GM18526 (cell line): Measurements from ENCODE around the gene GPR151.

ENCODE experiments used
- POLR2A ChIP-seq: IDR thresholded peaks from 3 replicates; pipeline ENCODE4 v1.6.1; 2011; ENCODE audit not compliant: insufficient read length; ENCODE audit errors: extremely low read depth

The GPR151 gene

DNA sequence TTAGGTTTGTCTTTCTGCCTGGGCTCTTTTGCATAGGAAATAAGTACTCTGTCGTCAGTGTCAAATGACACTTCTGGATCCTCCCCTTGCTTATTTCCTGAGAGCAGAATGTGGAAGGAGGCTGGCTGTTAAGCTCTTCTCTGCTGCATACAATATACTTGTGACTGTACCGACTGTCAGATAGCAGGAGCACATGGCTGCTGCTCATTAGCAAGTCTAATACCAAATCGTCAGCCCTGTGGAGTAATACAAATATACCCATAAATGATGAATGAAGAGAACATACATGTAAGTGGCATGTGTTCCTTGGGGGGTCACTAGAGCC, at the start of gene GPR151:
Gene GPR151 (minus strand): TSS at position 40 of the 325 bp plus-strand sequence. CDS start 77 bp downstream, outside the sequence.
- TF ChIP-seq POLR2A = no peak

DNA sequence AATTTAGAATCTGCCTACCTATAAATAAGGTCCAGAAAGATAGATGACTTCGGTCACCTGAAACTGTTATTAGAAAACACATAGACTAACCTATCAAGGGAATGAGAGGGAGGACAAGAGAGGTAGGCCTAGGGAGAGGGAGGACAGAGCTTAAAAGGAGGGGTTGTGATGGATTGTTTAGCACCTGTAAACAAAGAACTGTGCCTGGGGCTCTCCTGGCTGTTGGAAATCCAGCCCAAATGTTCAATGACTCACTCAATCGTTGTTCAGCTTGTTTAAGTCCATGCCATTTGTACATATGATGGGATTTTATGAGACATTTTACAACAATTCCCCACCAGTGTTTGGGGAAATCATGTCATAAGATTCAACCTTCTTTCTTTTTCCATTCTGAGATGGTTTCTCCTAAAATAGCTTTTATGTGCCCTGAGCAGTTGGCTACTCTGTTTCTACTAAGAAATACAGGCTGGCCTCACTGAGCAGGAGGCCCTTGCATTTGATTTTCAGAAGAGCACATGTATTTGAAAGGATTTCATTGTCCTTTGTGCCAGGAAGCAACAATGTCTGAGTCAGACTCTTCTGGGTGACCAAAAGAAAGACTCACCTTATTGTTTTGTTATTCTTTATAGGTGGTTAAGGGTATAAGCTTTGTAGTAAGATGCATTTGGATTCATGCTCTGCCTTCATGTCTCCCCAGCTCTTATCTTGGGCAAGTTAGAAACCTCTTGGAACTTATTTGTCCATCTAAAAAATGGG, 48.2 kb upstream of the GPR151 start:
- TF ChIP-seq POLR2A = no peak

DNA sequence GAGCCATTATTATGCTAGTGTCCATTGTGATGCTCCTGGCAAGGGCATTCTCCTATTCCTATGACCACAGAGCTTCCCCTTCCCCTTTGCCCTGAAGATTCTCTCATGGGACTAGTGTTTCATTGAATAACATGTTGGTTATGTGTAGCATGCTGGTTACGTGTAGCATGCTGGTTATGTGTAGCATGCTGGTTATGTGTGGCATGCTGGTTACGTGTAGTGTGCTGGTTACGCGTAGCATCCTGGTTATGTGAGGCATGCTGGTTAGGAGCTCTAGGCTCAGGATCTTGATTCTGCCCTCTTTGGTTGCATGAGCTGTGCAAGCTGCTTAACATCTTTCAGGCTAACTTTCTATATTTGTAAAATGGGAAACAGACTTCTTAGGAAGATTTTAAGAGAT, 46.5 kb upstream of the GPR151 start:
- TF ChIP-seq POLR2A = no peak

- no peak for TF ChIP-seq POLR2A
Observed at GRCh38 chr5:146561711-146562110, 45.7 kb upstream of the GPR151 start.

DNA sequence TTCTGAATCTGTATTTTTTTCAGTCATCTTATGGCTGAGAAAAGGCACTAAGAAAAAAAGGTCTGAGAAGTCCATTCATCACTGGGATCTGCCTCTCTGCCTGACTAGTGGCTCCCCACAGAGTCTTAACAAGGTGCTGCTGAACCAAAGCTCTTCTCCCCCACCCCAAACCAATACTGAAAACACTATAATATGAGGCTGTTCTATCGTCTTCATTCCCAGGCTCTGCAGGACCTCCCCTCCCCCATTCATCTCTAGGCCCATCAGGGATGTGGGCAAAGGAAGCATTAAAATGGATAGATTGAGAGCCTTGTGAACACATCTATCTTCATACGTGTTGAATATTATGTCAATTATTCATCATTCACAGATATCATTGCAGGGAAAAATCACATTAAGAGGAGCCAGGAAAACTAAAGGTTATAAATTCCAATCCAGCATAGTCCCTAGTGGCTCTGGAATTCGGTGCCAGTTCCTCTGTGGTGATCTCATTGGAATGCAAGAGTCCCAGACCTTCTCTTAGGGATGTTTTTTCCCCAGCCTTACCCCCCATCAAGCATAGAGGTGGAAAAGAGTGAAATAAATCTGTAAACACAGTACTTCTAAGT, 44.3 kb upstream of the GPR151 start:
- no peak for TF ChIP-seq POLR2A

GRCh38 chr5:146553446-146553845, 37.5 kb upstream of the GPR151 start:
- TF ChIP-seq POLR2A = no peak

- no peak for TF ChIP-seq POLR2A
Observed at GRCh38 chr5:146549615-146550014, 33.6 kb upstream of the GPR151 start.

DNA sequence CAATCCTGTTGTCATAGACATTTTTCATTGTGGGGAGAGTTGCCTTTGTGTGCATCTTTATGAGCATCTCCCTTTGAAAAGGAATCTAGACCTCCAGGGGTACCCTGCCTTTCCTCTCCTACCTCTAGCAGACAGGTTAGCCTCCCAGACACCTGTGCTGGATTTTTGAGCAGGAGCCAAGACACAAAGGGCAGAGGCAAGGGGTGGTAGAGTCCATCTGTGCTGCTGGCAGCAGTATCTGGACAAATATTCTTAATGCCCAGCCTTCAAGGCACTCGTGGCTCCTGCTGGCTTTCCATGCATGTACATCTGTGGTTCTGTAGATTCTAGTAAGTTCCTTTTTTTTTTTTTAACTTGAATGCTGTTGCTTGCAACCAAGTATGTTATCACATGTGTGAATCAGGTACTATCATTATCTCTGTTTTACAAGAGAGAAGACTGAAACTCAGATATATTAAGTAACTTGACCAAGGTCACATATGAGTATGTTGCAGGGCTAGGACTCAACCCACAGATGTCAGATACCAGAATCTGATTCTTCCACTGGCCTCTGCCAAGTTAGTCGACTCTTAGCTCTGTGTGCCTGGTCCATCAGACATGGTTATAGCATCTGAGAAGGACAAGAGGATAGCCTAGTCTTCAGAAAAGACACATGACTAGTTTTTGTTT, 32.9 kb upstream of the GPR151 start:
- no peak for TF ChIP-seq POLR2A

DNA sequence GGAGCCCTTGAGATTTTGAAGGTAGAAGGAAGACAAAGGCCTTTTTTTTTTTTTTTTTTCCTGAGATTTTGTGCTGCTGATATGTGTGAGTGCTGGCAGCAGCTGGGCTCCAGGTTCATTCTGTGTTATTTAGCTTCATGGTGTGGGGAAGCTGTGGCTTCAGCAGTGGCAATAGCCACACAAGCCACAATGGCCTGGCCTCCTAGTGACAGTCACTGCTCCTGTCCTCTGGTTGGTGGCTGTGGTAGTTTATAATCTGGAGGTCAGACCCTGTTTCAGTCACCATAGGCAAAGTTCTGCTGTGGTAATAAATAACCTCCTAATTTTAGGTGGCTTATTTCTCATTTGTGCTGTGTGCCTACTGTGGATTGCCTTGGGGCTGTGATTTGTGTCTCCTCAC, 28.2 kb upstream of the GPR151 start:
- no peak for TF ChIP-seq POLR2A

DNA sequence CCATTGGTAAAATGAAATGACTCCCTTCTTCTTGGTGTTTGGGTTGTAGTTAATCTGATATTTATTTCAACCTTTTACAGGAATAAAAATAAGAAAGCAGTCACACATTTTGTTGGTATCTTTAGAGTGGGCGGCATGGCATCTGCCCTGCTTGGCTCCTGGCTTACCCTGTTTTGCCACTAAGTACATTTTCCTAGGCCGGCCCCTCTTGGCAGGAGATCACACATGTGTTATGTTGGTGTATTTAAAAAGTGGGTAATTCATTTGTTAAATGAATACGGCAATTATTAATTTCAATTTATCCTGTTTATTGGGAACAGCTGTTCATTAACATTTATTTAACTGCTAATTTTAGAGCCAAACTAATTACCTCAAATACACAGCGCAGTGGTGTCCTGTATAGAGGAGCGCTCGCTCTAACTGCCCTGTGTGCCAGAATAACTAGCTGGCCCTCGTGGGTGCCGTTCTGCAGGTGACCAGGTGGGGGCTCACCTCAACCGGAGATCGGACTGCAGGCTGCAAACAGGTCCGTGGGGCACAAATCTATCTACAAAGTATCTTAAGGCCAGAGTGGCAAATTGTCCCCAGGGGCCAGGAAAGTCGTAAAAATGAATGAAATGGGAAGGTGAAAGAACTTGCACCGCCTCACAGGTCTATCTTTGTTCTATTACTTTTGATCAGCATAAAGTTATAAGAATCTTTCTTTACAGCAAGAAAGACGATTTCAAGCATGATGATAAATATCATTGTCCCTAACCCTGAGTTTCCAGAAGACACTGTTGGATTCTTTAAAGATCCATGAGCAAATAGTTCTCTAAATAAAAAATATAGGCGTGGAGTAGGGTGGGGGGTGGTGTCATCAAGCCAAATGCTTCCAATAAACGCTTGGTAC, 26.2 kb upstream of the GPR151 start:
- TF ChIP-seq POLR2A = no peak

- no peak for TF ChIP-seq POLR2A
Observed at GRCh38 chr5:146540414-146540813, 24.4 kb upstream of the GPR151 start.

DNA sequence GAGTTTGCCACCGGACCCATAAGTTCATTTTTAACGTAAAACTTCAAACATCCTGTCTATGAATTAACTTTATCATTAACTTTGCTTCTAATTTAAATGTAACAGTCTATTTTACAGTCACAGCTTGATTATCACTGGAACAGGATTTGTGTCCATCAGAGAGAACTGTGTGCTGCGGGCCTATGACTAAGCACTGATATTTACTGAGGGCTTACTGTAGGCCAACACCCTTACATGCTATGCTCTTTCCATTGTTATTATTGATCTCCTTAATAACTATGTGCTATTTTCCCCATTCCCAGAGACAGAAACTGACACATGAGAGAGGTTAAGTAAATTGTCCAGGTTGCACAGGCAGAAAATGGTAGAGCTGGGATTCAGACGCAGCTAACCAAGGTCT, 24.0 kb upstream of the GPR151 start:
- TF ChIP-seq POLR2A = no peak

GRCh38 chr5:146538432-146538831, 22.4 kb upstream of the GPR151 start:
- no peak for TF ChIP-seq POLR2A

GRCh38 chr5:146533882-146534281, 17.9 kb upstream of the GPR151 start:
- TF ChIP-seq POLR2A = no peak

DNA sequence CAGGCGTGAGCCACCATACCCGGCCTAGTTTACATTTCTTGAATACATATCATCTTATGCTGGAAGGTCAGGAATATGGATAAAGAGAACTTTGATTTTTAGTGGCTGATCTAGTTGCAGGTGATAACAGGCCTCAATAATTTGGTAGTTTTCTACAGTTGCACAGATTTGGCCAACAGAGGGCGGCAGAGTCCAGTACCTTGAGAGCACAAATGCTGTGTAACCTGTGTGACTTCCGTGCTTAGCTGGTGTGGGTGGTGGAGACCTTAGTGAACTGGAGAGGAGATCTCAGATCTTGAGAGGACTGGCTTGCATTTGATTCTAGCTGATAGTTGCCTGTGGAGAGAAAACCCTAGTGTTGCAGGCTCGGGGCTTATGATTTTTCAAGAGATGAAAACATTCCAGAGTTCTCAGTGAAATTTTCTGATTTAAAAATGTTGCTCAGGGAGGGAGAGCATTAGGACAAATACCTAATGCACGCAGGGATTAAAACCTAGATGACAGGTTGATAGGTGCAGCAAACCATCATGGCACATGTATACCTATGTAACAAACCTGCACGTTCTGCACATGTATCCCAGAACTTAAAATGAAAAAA, 17.4 kb upstream of the GPR151 start:
- TF ChIP-seq POLR2A = no peak

GRCh38 chr5:146529984-146530383, 14.0 kb upstream of the GPR151 start:
- TF ChIP-seq POLR2A = no peak

- no peak for TF ChIP-seq POLR2A
Observed at GRCh38 chr5:146528236-146528635, 12.2 kb upstream of the GPR151 start.
